NB4 (cell line): Measurements from ENCODE around the gene RPL13.

Source experiments
- DNase-seq: peaks from one replicate; pipeline ENCODE4 v3.0.0; 2010; ENCODE audit warnings: low read depth
- H3K4me3 ChIP-seq: one replicate; pipeline ENCODE4 v1.5.1; 2011; ENCODE audit warnings: mild to moderate bottlenecking, low read depth, low read length, moderate library complexity
- CTCF ChIP-seq: IDR thresholded peaks from one replicate; pipeline ENCODE4 v1.5.1; 2012; ENCODE audit warnings: low read depth, low read length
- MAX ChIP-seq: IDR thresholded peaks from 2 replicates; pipeline ENCODE4 v1.6.1; 2011; ENCODE audit warnings: low read depth, low read length
- MYC ChIP-seq: IDR thresholded peaks from 2 replicates; pipeline ENCODE4 v1.6.1; 2011; ENCODE audit warnings: low read depth, low read length
- POLR2A ChIP-seq: IDR thresholded peaks from 2 replicates; pipeline ENCODE4 v1.6.1; 2011; ENCODE audit warnings: mild to moderate bottlenecking; ENCODE audit not compliant: insufficient read length; ENCODE audit errors: extremely low read depth

Gene RPL13

GRCh38 chr16:89545831-89546574 is 14.5 kb upstream of the RPL13 start:
- no peak for TF ChIP-seq CTCF
- no peak for TF ChIP-seq MAX
- TF ChIP-seq MYC = no peak
- no peak for TF ChIP-seq POLR2A
- no peak for DNase-seq
- no peak overlapping the region for H3K4me3 ChIP-seq

DNA sequence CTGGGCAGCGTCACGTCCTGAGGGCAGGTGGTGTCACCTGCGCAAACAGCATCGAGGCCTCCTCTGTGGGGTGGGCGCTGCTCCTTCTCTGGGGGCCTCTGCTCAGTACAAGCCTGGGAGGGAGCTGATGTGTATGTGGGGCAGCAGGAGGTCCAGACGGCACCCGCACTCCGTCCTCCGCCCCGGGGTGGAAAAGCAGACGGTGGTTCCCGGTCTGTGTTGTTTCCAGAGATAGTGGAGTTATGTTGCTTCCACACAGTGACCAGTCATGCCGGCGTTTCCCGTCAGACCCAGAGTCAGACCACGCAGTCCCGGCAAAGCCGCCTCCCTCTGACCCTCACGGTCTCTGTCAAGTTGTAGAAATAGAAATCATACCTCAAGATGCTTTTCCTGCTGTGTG is 13.7 kb upstream of the RPL13 start:
- no peak for DNase-seq
- TF ChIP-seq POLR2A (no peak), CTCF (no peak), MYC (no peak), MAX (no peak)
- H3K4me3 ChIP-seq = no peak overlapping the region

- no peak overlapping the region for H3K4me3 ChIP-seq
- no peak for DNase-seq
- TF ChIP-seq MYC (no peak), CTCF (no peak), POLR2A (no peak), MAX (no peak)
These were observed 13.2 kb upstream of the RPL13 start for GRCh38 chr16:89547291-89547690.

GRCh38 chr16:89547860-89548259 is 12.6 kb upstream of the RPL13 start:
- no peak overlapping the region for H3K4me3 ChIP-seq
- TF ChIP-seq POLR2A (no peak), MAX (no peak), MYC (no peak), CTCF (no peak)
- no peak for DNase-seq

DNA sequence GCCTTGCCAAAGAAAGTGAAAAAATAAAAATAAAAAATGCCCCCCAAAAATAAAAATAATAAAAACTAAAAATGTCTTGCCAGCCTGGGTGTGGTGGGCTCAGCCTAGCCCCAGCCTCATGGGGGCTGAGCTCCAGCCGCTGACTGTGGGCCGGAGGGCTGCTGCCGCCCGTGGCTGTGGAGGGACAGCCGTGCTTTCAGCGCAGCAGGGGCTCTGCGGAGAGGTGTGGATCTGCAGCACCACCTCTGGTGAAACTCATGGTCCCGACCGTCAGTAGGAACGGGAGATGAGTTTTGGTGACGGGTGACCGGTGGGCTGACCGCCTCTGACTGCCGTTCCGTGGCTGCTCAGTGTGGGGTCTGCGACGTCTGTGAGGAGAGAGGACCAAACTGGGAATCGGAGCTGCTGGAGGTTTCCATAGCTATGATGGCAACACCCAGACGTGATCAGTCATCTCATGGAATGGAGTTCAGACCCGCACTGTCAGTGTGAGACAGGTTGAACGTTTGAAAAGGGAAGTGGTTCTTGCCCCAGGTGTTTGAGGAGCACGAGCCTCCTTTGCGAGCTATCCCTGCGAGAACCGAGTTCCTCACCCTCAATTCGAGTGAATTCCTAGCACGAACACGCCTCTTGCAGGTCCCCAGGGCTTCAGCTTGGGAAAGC is 12.0 kb upstream of the RPL13 start:
- H3K4me3 ChIP-seq = no peak overlapping the region
- TF ChIP-seq CTCF = no peak
- no peak for TF ChIP-seq MYC
- no peak for TF ChIP-seq POLR2A
- no peak for TF ChIP-seq MAX
- no peak for DNase-seq
